Calu3 (cell line): ENCODE results near the gene CD68. TPM values are rescaled to one million over a fixed set of nuclear protein-coding genes. Genes with fewer than 3 reads are reported as not detected.

Experiments
- BruUV-seq: library from RNA; stranded (reverse); fragments of 400-500 nt; replicated peaks from 2 replicates; lab custom pipeline; 2021; lab: Mats Ljungman, UMichigan
- CTCF ChIA-PET: fragments of 300-600 bp; sonication (Branson Sonifier 250); formaldehyde crosslinking; loops from one replicate; lab custom pipeline; 2022; ENCODE audit warnings: antibody characterized with exemption; lab: Charles Lee
- DNase-seq: peaks from one replicate; pipeline ENCODE4 v3.0.0; 2022
- H3K27ac Mint-ChIP-seq: one replicate; pipeline ENCODE4 v1.8.0; 2022; ENCODE audit warnings: mixed read lengths; ENCODE audit not compliant: unreplicated experiment
- H3K27me3 Mint-ChIP-seq: one replicate; pipeline ENCODE4 v1.8.0; 2022; ENCODE audit warnings: mixed read lengths; ENCODE audit not compliant: unreplicated experiment
- H3K36me3 Mint-ChIP-seq: one replicate; pipeline ENCODE4 v1.8.0; 2022; ENCODE audit warnings: mild to moderate bottlenecking, moderate library complexity, mixed read lengths; ENCODE audit not compliant: insufficient read depth, unreplicated experiment
- H3K4me1 Mint-ChIP-seq: one replicate; pipeline ENCODE4 v1.8.0; 2022; ENCODE audit warnings: mild to moderate bottlenecking, low read depth, mixed read lengths; ENCODE audit not compliant: unreplicated experiment
- H3K4me3 Mint-ChIP-seq: one replicate; pipeline ENCODE4 v1.8.0; 2022; ENCODE audit warnings: mild to moderate bottlenecking, low read depth, moderate library complexity, mixed read lengths; ENCODE audit not compliant: unreplicated experiment
- H3K9me3 Mint-ChIP-seq: one replicate; pipeline ENCODE4 v1.8.0; 2022; ENCODE audit warnings: low read depth, mixed read lengths; ENCODE audit not compliant: unreplicated experiment
- intact Hi-C: fragments of 100-400 bp; cut with micrococcal nuclease; formaldehyde crosslinking; loops from one replicate; pipeline ENCODE4 v1.10.0; 2022; ENCODE audit not compliant: unreplicated experiment
- total RNA-seq: library from RNA; stranded (reverse); gene quantifications from 2 replicates; pipeline ENCODE4 v1.2.3, GENCODE V29; 2022
- TF ChIP-seq, protein P1 (sequence below): fragments of 200-600 bp; IDR thresholded peaks from one replicate; pipeline ENCODE4 v1.8.0; 2022; ENCODE audit warnings: antibody characterized with exemption; ENCODE audit not compliant: unreplicated experiment

Gene CD68
- total RNA-seq, 1 experiment from 2014 or later, result 28.6 TPM

DNA sequence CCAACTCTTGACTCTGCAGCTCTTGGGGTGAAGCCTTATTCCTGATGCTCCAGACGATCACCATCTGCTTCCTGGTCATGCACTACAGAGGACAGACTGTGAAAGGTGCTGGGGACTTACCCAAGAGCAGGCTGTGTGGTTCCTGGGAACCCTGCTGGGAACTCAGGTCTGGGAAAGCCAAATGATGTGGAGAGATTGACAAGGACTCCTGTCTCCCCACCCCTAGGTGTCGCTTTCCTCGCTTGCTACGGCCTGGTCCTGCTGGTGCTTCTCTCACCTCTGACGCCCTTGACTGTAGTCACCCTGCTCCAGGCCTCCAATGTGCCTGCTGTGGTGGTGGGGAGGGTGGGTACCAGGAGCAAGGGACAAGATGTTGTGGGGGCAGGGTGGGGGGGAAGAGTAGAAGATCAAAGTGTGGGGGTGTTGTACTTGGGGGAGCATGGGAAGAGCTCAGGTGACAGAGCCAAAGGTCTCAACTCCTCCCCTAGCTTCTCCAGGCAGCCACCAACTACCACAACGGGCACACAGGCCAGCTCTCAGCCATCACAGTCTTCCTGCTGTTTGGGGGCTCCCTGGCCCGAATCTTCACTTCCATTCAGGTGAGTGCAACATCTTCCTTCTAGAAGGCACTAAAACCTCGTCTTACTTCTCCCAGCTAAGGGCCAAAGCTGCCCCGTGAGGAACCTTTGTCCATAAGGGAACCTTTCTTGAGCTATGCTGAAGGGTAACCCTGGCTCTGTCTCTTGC lies 7.4 kb downstream of the CD68 start:
- H3K36me3 Mint-ChIP-seq, result peaks cover 61% of the 10 kb centered on the region
- no peak overlapping the region for H3K27ac Mint-ChIP-seq
- no TSS peak for BruUV-seq
- no peak overlapping the region for H3K4me3 Mint-ChIP-seq
- TF ChIP-seq, protein P1, sequence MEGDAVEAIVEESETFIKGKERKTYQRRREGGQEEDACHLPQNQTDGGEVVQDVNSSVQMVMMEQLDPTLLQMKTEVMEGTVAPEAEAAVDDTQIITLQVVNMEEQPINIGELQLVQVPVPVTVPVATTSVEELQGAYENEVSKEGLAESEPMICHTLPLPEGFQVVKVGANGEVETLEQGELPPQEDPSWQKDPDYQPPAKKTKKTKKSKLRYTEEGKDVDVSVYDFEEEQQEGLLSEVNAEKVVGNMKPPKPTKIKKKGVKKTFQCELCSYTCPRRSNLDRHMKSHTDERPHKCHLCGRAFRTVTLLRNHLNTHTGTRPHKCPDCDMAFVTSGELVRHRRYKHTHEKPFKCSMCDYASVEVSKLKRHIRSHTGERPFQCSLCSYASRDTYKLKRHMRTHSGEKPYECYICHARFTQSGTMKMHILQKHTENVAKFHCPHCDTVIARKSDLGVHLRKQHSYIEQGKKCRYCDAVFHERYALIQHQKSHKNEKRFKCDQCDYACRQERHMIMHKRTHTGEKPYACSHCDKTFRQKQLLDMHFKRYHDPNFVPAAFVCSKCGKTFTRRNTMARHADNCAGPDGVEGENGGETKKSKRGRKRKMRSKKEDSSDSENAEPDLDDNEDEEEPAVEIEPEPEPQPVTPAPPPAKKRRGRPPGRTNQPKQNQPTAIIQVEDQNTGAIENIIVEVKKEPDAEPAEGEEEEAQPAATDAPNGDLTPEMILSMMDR, result peak; percentile 22
- H3K9me3 Mint-ChIP-seq, result no peaks in the 10 kb centered on the region
- DNase-seq, result peak; percentile 61
- intact Hi-C loops, result no loop called here
- CTCF ChIA-PET, result interaction anchor here (0.6 kb wide), 2 partner anchors 101 to 130 kb away, joined by 3 read pairs; partner anchors contain the start of genes DNAH2 and WRAP53
- no peaks in the 10 kb centered on the region for H3K27me3 Mint-ChIP-seq
- no peaks in the 10 kb centered on the region for H3K4me1 Mint-ChIP-seq

DNA sequence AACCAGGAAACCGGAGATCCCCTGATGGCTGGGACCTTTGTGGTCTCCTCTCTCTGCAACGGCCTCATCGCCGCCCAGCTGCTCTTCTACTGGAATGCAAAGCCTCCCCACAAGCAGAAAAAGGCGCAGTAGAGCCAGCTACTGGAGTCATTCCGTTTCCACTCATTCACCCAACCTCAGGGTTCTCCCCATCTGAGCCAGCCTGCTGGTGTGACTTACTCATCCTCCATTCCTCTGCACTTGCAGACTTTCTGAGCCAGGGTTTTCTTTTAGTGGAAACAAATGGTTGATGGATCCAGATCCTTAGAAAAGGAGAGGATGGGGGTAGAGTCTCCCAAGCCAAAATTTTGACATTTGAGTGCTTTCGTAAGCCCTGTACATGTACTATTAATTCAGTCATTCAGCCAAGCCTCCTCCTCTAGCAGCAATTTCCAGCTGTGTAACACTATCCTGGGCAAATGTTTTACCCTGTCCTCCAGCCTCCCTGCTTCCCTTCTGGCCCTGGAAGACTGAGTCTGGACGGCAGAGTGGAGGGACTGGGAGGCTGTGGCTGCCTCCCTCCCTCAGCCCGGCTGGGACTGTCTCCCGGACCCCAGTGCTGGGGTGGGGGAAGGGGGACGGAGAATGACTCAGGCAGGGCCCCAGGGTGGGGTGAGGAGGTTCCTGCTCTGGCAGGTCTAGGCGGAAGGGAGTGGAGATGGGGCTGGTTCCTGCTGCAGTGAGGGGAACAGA lies 8.1 kb downstream of the CD68 start:
- intact Hi-C loops, result no loop called here
- Mint-ChIP-seq H3K36me3 (peaks cover 54% of the 10 kb centered on the region), H3K27ac (no peak overlapping the region), H3K27me3 (no peaks in the 10 kb centered on the region), H3K4me1 (no peaks in the 10 kb centered on the region), H3K9me3 (no peaks in the 10 kb centered on the region), H3K4me3 (no peak overlapping the region)
- no peak for DNase-seq
- CTCF ChIA-PET, result interaction anchor here (0.6 kb wide), 2 partner anchors 100 to 130 kb away, joined by 3 read pairs; partner anchors contain the start of genes DNAH2 and WRAP53
- TF ChIP-seq, protein P1, result no peak
- no TSS peak for BruUV-seq

DNA sequence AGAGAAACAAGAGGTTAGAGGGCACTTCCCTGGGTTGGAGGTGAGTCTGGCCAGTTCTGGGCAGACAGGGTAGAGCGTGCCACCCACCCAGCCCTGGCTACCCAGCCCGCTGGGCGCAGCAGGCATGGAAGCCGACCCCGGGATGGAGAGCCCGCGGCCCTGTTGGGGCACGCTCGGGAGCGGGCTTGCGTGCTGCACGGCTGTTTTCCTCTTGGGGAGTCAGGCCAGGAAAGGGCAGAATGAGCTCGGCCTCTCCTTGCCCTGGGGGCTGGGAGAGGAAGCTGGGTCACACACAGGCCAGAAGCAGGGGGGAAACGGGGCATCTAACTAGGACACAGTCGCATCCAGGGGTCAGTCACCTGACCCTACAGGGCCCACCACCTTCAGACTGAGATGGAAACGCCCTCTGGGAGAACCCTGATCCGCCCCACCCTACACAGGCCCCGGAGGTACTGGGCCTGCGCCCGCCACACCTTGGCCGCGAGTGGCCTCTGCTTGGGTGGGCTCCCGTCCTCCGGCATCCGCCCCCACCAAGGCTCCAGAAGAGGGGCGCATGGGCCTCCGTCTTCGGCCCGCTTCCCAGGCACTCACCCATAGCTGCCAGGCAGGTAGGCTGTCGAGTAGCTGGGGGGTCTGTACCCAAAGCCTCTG lies 9.2 kb downstream of the CD68 start:
- intact Hi-C loops, result no loop called here
- Mint-ChIP-seq H3K4me1 (no peaks in the 10 kb centered on the region), H3K27me3 (no peaks in the 10 kb centered on the region), H3K36me3 (peaks cover 51% of the 10 kb centered on the region), H3K4me3 (no peak overlapping the region), H3K9me3 (no peaks in the 10 kb centered on the region), H3K27ac (no peak overlapping the region)
- CTCF ChIA-PET, result no interaction called here
- DNase-seq, result no peak
- TF ChIP-seq, protein P1, result no peak
- BruUV-seq, result no TSS peak

DNA sequence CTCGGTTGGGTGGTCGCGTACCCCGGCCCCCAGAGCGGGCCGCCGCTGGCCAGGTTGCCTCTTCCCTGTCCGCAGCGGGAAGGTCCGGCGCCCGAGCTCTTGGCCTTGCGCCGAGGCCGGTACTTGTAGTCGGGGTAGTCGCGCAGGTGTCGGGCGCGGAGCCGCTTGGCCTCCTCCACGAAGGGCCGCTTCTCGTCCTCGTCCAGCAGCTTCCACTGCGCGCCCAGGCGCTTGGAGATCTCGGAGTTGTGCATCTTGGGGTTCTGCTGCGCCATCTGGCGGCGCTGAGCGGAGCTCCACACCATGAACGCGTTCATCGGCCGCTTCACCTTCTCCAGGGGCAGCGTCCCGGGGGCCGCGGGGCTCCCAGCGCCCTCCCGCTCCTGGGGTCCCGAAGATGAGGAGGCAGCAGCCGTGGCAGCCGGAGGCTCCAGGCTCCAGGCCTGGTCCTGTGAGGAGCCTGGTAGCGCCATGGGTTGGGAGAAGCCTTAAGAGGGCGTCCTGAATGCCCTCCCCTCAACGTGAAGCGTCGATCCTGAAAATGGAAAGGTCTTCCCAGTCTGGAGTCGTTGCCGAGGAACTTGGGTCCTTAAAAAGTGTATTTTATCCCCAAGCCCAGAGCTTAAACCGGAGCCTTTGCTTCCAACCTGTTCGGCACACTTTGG lies 9.9 kb downstream of the CD68 start:
- H3K36me3 Mint-ChIP-seq, result peaks cover 51% of the 10 kb centered on the region
- H3K4me3 Mint-ChIP-seq, result no peak overlapping the region
- no peaks in the 10 kb centered on the region for H3K27me3 Mint-ChIP-seq
- no peak overlapping the region for H3K27ac Mint-ChIP-seq
- no TSS peak for BruUV-seq
- H3K9me3 Mint-ChIP-seq, result no peaks in the 10 kb centered on the region
- no peak for DNase-seq
- TF ChIP-seq, protein P1, result no peak
- intact Hi-C loops, result no loop called here
- CTCF ChIA-PET, result no interaction called here
- no peaks in the 10 kb centered on the region for H3K4me1 Mint-ChIP-seq
